HG03442 (cell line): ENCODE data around the gene C7.

ENCODE experiments used
- ATAC-seq: cut with Tn5 transposase; IDR thresholded peaks from one replicate; pipeline ENCODE4 v1.9.1; 2021; ENCODE audit warnings: mild to moderate bottlenecking, moderate library complexity; ENCODE audit not compliant: unreplicated experiment

Gene C7

GRCh38 chr5:40915341-40915926 lies 6.1 kb downstream of the C7 start:
- ATAC-seq, result no peak

GRCh38 chr5:40916226-40916625 lies 6.9 kb downstream of the C7 start:
- ATAC-seq, result no peak

GRCh38 chr5:40928886-40929448 lies 19.7 kb downstream of the C7 start:
- no peak for ATAC-seq

- no peak for ATAC-seq
Measured at GRCh38 chr5:40932766-40933165, 23.5 kb downstream of the C7 start.

- no peak for ATAC-seq
Measured at GRCh38 chr5:40937075-40937474, 27.8 kb downstream of the C7 start.

GRCh38 chr5:40939753-40940152 lies 30.5 kb downstream of the C7 start:
- peak; percentile 55 for ATAC-seq

- ATAC-seq, result no peak
Measured at GRCh38 chr5:40945111-40945510, 35.8 kb downstream of the C7 start.

GRCh38 chr5:40955313-40955712 lies 46.0 kb downstream of the C7 start:
- ATAC-seq, result no peak

GRCh38 chr5:40957048-40957447 lies 47.8 kb downstream of the C7 start:
- no peak for ATAC-seq

- no peak for ATAC-seq
Measured at GRCh38 chr5:40958811-40959210, 49.5 kb downstream of the C7 start.

GRCh38 chr5:40960037-40960436 lies 50.7 kb downstream of the C7 start:
- ATAC-seq, result no peak

- ATAC-seq, result no peak
Measured at GRCh38 chr5:40962207-40962955, 53.1 kb downstream of the C7 start.

GRCh38 chr5:40972434-40972833 lies 63.1 kb downstream of the C7 start:
- no peak for ATAC-seq

GRCh38 chr5:40973364-40974004 lies 64.2 kb downstream of the C7 start:
- ATAC-seq, result no peak

GRCh38 chr5:40976041-40976440 lies 66.7 kb downstream of the C7 start:
- no peak for ATAC-seq

- ATAC-seq, result no peak
Measured at GRCh38 chr5:40976836-40977235, 67.5 kb downstream of the C7 start.

GRCh38 chr5:40981420-40981819 lies 72.1 kb downstream of the C7 start:
- no peak for ATAC-seq

GRCh38 chr5:40983781-40984180 lies 74.5 kb downstream of the C7 start:
- ATAC-seq, result no peak

GRCh38 chr5:40984884-40985283 lies 75.6 kb downstream of the C7 start:
- ATAC-seq, result no peak

GRCh38 chr5:40985501-40985900 lies 76.2 kb downstream of the C7 start:
- no peak for ATAC-seq

GRCh38 chr5:40986666-40987065 lies 77.4 kb downstream of the C7 start:
- no peak for ATAC-seq

GRCh38 chr5:40987349-40987748 lies 78.1 kb downstream of the C7 start:
- ATAC-seq, result no peak
